IPS-18c (cell line): ENCODE data around the gene CD209.

Experiments
- H3K4me3 ChIP-seq: 2 replicates; pipeline ENCODE4 v1.7.0; 2013; ENCODE audit warnings: low read depth, mild to moderate bottlenecking, low read length, moderate library complexity; ENCODE audit not compliant: insufficient read depth
- H3K9me3 ChIP-seq: one replicate; pipeline ENCODE4 v1.6.1; 2013; ENCODE audit warnings: mild to moderate bottlenecking, low read length, moderate library complexity; ENCODE audit not compliant: control insufficient read depth, insufficient read depth

The CD209 gene

DNA sequence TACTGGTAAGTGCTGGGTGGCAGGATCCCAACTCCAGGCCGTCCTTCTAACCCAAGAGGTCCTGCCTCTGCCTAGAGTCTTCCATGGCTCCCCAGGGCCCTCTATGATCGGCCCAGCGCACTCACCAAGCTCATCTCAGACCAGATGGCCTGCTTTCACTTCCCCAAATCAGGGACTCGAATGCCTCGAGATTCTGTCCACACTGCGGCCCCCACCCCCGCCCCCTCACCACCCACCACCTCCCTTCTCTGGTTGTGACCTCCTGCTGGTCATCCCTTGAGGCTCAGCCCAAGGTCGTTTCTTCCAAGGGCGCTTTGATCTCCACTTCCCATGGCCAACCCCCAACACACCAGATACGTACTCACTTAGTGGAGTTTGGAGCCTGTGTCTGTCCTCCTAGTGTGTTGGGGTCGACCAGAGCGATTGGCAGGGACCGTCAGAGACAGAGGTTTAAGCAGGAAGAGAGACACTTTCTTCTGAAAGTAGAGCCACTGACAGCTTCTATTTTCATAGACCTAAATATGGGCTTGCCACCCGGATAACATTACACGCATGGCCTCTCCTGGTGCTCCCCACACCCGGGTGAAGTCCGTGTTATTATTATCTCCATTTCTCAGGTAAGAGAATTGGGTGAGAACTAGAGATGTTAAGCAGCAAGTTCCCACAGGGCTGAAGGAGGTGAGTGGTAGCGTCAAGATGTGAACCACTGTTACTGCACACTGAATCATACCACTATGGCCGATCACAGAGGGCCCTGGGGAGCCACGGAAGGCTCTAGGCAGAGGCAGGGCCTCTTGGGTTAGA lies 45.5 kb downstream of the CD209 start, which contains the start of gene FCER2:
Gene FCER2, minus strand, starts transcription at position 478 of the 804 bp plus-strand sequence. CDS start 2,371 bp downstream, outside the sequence.
- Histone ChIP-seq H3K4me3 (no peak within 1 kb of the TSS), H3K9me3 (no peaks in the 10 kb centered on the region)

DNA sequence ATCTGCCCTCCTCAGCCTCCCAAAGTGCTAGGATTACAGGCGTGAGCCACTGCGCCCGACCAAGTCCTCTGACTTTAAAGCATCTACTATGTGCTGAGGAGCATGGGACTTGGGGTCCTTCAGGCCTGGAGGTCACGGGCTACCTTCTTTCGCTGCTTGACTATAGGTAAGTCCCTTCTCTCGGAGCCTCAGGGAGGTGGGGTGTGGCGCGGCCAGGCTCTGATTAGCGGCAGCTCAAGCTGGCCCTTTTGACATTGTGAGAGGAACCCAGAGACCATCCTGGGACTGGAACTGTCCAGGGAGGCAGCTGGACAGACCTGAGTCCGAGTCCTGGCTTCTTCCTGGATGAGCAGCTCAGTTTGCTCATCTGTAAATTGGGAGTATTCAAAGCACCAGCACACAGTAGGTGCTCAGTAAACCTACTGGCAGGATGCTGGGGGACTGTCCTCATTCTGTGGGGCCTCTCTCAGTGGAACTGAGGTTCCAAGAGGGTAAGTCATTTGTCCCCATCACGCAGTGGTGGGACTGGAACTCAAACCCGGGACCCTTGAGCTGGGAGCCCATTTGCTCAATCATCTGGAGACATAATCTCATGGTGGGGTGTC lies 46.2 kb downstream of the CD209 start:
- H3K4me3 ChIP-seq, result no peak overlapping the region
- H3K9me3 ChIP-seq, result no peaks in the 10 kb centered on the region

DNA sequence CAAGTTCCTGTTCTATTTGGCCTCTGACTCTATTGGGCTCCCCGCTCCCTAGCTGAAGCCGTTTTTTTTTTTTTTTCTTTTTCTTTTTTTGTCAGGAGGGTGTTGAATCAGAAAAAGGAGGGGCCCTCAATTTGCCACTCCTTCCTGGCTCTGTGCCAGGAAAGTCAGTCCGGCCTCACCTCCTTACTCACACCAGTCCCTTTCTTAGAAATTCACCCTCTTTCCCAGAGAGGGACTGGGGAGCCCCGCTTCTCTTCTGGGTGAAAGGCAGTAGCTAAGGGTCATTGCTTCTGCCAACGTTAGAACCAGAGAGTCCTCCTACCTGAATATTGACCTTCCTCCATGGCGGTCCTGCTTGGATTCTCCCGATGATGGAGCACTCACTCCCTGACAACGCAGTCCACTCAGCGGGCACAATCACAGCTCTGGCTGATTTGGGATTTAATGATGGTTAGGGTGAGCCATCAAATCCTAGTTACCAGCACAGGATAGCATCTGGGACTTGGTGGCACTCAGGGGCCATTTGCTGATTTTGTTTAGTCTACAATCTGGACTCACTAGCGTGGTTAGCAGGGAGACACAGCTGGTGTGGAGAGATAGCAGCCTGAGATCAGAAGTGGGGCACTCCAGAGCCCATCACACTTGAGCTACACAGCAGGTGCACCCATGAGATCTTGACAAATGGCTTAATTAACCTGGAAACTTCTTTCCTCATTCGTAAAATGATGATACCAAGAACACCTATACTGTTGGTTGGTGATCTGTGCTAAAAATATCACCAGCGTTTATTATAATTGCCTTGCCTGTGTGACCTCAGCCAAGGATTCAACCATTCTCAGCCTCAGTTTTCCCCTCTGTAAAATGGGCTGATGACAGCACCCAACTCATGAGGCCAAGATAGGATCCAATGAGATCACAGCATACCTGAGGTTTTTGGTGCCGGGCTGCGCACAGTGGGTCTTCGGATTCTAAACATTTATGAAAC lies 47.6 kb downstream of the CD209 start:
- H3K4me3 ChIP-seq, result no peak overlapping the region
- H3K9me3 ChIP-seq, result no peaks in the 10 kb centered on the region

GRCh38 chr19:7699003-7699402 lies 48.3 kb downstream of the CD209 start:
- no peaks in the 10 kb centered on the region for H3K9me3 ChIP-seq
- H3K4me3 ChIP-seq, result 0 out of 2 replicates have a peak overlapping the region, but pooled peaks have one; percentile 15

GRCh38 chr19:7698583-7698982 lies 48.8 kb downstream of the CD209 start:
- no peaks in the 10 kb centered on the region for H3K9me3 ChIP-seq
- 0 out of 2 replicates have a peak overlapping the region, but pooled peaks have one; percentile 15 for H3K4me3 ChIP-seq

GRCh38 chr19:7697721-7698287 lies 49.5 kb downstream of the CD209 start:
- no peak overlapping the region for H3K4me3 ChIP-seq
- H3K9me3 ChIP-seq, result no peaks in the 10 kb centered on the region

DNA sequence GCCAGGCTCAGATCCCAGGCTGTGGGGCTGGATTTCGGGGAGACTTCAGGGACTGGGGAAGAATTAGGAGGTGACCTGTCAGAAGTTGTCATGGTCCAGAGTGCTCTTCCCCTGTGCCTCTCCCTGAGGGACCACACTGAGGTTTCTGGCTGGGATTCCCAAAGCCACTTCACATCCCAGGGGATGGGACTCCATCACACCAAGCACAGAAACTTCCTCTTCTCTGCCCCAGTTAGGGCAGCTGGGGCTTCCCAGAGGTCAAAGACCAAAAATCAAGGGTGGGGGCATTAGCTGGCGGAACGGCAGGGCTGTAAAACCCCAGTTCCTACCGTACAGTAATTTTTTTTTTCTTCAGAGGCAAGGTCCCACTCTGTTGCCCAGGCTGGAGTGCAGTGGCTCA lies 52.8 kb downstream of the CD209 start:
- no peaks in the 10 kb centered on the region for H3K9me3 ChIP-seq
- H3K4me3 ChIP-seq, result no peak overlapping the region

DNA sequence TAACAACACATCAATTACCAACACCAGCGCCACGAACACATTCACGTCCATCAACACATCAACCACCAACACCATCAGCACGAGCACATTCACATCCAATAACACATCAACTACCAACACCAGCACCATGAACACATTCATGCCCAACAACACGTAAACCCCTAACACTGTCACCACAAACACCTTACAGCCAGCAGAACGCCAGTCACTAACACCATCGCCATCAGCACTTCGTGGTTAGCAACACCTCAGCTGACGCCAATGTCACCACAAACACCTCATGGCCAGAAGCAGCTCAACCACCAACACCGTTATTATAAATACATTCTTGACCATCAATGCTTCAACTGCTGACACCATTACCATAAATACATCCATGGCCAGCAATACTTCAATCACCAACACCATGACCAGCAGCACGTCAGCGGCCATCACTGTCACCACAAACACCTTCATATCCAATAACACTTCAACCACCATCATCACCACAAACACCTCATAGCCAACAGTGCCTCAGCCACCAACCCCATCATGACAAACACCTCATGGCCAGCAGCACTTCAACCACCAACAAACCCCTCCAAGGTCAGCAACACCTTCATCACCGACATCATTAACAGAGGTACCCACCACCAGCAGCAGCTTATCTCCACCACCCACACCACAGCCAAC lies 54.8 kb downstream of the CD209 start:
- Histone ChIP-seq H3K9me3 (no peaks in the 10 kb centered on the region), H3K4me3 (no peak overlapping the region)

DNA sequence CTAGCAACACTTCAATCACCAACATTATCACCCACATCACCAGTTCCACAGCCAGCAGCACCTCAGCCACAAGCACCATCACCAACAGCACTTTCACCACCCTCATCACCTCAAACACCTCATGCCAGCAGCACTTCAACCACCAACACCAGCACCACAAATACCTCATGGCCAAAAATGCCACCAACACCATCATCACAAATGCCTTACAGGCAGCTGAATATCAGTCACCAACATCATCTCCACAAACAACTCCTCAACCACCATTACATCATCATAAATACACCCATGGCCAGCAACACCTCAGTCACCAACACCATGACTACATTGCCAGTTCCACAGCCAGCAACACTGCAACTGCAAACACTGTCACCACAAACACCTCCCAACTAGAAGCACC lies 55.8 kb downstream of the CD209 start:
- Histone ChIP-seq H3K4me3 (no peak overlapping the region), H3K9me3 (no peaks in the 10 kb centered on the region)

DNA sequence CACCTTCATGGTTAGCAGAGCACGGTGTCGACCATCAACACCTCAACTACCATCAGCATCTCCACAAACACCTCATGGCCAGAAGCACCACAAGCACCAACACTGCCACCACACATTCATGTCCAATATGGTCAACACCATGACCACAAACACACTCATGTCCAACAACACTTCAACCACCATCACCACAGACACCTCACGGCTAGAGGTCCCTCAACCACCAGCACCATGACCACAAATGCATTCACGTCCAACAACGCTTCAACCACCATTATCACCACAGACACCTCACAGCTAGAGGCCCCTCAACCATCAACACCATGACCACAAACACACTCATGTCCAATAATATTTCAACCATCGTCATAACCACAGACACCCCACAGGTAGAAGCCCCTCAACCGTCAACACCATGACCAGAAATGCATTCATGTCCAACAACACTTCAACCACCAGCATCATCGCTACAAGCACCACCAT lies 56.5 kb downstream of the CD209 start:
- H3K9me3 ChIP-seq, result no peaks in the 10 kb centered on the region
- H3K4me3 ChIP-seq, result no peak overlapping the region
